ENCODE measurements around the gene GOLGA6L26. TPM values are rescaled to one million over a fixed set of nuclear protein-coding genes. Genes with fewer than 3 reads are reported as not detected.
"Not testable (repeated sequence)": the region's sequence is repeated elsewhere in the genome, so short reads cannot be mapped to it uniquely, and the experiment has no call there.

Gene GOLGA6L26, protein sequence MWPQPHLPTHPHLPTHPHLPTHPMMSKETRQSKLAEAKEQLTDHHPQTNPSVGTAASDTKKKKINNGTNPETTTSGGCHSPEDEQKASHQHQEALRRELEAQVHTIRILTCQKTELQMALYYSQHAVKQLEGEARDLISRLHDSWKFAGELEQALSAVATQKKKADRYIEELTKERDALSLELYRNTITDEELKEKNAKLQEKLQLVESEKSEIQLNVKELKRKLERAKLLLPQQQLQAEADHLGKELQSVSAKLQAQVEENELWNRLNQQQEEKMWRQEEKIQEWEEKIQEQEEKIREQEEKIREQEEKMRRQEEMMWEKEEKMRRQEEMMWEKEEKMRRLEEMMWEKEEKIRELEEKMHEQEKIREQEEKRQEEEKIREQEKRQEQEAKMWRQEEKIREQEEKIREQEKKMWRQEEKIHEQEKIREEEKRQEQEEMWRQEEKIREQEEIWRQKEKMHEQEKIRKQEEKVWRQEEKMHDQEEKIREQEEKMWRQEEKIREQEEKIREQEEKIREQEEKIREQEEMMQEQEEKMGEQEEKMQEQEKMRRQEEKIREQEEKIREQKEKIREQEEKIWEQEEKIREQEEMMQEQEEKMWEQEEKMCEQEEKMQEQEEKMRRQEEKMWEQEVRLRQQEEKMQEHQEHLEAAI
- not detected for total RNA-seq

DNA sequence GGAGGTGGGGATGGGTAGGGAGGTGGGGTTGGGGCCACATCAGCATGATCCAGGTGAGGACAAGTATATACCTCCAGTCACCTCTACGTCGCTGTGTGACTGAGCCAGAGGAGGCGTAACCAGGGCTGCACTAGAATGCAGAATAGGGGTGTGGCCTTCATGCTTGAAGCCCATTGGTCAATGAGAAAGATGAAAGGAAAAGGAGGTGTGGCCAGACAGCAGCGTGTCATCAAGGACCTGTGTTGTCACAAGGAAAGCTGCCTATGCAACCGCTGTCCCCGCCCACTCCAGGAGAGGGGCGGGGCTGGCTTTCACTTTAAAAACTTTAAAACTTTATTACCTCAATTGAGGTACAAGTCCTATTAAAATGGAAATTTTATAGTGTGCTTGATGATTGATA lies at the start of gene GOLGA6L26:
Gene GOLGA6L26, minus strand, starts transcription at position 101 of the 400 bp plus-strand sequence. Its CDS starts 61 bp downstream, at position 40.
- H3K27ac ChIP-seq; intact Hi-C loops (cut with DNase I); H3K27me3 ChIP-seq; DNase-seq (ENCODE audit: extremely low spot score in 2 of 2); H3K9me3 ChIP-seq; H3K4me1 ChIP-seq; H3K4me3 ChIP-seq; H3K36me3 ChIP-seq: not testable (repeated sequence)

DNA sequence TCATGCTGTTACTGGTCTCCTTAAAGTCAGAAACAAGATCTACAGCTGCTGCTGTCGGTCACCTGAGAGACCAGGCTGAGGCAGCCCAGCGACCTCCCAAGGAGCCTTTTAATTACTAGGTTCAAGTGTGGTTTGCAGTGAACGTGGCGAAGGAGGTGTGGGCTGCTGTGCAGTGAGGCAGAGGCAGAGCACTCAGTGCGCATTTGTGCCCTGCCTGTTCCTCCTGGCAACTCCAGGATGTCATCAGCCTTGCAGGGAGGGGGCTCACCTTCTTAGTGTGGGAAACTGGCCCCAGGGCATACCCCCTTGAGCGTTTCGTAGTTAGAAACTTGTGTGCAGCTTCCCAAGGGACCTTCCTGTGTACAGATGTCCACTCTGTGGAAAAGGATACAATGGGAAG lies 47.2 kb upstream of the GOLGA6L26 start:
- DNase-seq (ENCODE audit: extremely low spot score in 2 of 2); intact Hi-C loops (cut with DNase I); H3K36me3 ChIP-seq: not testable (repeated sequence)

DNA sequence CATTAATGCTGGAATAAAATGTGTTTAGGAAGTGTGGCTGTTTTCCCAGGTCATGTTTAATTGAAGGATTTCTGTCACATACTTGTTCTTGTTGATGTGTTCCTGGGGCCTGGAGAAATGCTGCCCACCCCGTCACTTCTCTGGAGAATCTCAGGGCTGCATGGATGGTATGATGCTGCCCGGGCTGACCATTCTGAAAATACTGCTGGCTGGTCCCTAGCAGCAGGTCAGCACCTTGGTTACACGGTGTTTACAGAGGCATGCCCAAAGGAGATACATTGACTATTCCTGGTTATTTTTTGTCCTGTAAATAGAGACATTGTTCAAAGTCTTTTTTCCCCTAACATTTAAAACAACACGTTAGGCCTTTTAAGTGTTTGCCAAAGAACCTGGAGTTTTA lies 46.7 kb upstream of the GOLGA6L26 start:
- DNase-seq (ENCODE audit: extremely low spot score in 2 of 2); H3K9me3 ChIP-seq; H3K4me3 ChIP-seq; H3K36me3 ChIP-seq; H3K27ac ChIP-seq; intact Hi-C loops (cut with DNase I); H3K4me1 ChIP-seq; H3K27me3 ChIP-seq: not testable (repeated sequence)

More for the DNA sequence above, 47.2 kb upstream of the GOLGA6L26 start:
- not testable (repeated sequence) for H3K9me3 ChIP-seq, H3K4me3 ChIP-seq, H3K4me1 ChIP-seq, H3K27me3 ChIP-seq, H3K27ac ChIP-seq

DNA sequence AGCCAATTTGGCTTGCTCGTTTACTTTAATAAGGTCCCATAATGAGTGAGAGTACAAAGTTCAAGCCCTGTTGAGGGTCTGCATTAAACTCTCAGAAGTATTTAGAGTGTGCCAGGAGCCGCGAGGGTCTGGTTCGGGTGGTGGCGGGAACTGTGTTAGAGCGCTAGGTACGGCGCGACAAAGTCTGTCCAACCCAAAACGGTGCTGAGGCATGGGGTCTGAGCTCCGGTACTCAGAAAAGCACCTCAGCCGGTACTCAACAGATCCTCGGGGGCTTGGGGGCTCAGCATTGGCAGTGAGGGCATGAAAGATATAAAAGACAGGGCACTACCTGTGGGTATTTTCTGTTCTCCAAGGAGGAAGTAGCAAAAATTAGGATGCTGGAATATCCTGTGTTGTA lies 45.0 kb upstream of the GOLGA6L26 start:
- H3K27ac ChIP-seq; H3K36me3 ChIP-seq; DNase-seq (ENCODE audit: extremely low spot score in 2 of 2); H3K27me3 ChIP-seq; H3K4me3 ChIP-seq; H3K9me3 ChIP-seq; intact Hi-C loops (cut with DNase I); H3K4me1 ChIP-seq: not testable (repeated sequence)

DNA sequence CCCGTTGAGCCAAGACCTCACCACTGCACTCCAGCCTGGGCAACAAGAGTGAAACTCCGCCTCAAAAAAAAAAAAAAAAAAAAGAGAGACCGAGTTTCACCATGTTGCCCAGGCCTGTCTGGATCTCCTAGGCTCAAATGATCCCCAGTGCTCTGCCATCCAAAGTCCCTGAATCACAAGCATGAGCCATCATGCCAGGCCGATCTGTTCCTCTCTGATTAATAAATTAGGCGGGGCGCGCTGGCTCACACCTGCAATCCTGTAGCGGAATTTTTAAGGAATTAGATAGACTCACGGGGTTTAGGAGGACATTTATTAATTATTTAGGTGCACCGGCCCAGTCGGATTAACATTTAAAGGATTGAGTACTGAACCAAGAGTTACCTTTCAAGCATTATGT lies 40.2 kb upstream of the GOLGA6L26 start:
- H3K9me3 ChIP-seq; intact Hi-C loops (cut with DNase I); H3K4me3 ChIP-seq; H3K27me3 ChIP-seq; H3K4me1 ChIP-seq; DNase-seq (ENCODE audit: extremely low spot score in 2 of 2); H3K36me3 ChIP-seq; H3K27ac ChIP-seq: not testable (repeated sequence)

DNA sequence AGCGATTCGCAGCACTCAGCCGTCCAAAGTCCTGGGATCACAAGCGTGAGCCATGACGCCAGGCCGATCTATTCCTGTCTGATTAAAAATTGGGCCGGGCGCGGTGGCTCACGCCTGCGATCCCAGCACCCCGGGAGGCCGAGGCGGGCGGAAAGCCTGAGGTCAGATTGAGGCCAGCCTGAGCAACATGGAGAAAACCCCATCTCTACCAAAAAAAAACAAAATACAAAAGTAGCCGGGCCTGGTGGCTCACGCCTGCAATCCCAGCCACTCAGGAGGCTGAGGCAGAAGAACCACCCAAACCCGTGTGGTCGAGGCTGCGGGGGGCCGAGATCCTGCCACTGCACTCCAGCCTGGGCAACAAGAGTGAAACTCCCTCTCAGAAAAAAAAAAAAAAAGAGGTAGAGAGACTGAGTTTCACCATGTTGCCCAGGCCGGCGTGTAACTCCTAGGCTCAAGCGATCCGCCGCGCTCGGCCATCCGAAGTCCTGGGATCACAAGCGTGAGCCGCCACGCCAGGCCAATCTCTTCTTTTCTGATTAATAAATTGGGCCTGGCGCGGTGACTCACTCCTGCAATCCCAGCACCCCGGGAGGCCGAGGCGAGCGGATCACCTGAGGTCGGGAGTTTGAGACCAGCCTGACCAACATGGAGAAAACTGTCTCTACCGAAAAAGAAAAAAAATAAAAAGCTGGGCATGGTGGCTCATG lies 39.0 kb upstream of the GOLGA6L26 start:
- H3K36me3 ChIP-seq; H3K4me1 ChIP-seq; DNase-seq (ENCODE audit: extremely low spot score in 2 of 2); H3K9me3 ChIP-seq; H3K4me3 ChIP-seq; H3K27me3 ChIP-seq; H3K27ac ChIP-seq; intact Hi-C loops (cut with DNase I): not testable (repeated sequence)

DNA sequence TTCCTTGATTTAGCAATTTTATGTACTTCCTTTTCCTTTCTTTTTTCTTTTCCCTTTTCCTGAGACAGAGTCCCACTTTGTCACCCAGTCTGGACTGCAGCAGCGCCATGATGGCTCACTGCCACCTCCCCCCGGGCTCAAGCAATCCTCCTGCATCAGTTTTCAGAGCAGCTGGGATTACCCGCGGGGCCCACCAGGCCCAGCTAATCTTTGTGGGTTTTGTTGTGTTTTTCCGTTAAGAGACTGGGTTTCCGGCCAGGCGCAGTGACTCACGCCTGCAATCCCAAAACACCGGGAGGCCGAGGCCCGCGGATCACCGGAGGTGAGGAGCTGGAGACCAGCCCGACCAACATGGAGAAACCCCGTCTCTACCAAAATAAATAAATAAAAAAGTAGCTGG lies 38.3 kb upstream of the GOLGA6L26 start:
- intact Hi-C loops (cut with DNase I), result no loop called here
- no peaks in the 10 kb centered on the region for H3K27me3 ChIP-seq
- H3K4me1 ChIP-seq, result no peaks in the 10 kb centered on the region
- H3K27ac ChIP-seq, result no peak overlapping the region
- TF ChIP-seq POLR2AphosphoS5 (IDR thresholded peaks at IDR 0.05; ENCODE audit: insufficient read depth in 1 of 2, low read depth in 1 of 2) (no peak), POLR2A (IDR thresholded peaks at IDR 0.05) (no peak)
- TF ChIP-seq, protein P1, sequence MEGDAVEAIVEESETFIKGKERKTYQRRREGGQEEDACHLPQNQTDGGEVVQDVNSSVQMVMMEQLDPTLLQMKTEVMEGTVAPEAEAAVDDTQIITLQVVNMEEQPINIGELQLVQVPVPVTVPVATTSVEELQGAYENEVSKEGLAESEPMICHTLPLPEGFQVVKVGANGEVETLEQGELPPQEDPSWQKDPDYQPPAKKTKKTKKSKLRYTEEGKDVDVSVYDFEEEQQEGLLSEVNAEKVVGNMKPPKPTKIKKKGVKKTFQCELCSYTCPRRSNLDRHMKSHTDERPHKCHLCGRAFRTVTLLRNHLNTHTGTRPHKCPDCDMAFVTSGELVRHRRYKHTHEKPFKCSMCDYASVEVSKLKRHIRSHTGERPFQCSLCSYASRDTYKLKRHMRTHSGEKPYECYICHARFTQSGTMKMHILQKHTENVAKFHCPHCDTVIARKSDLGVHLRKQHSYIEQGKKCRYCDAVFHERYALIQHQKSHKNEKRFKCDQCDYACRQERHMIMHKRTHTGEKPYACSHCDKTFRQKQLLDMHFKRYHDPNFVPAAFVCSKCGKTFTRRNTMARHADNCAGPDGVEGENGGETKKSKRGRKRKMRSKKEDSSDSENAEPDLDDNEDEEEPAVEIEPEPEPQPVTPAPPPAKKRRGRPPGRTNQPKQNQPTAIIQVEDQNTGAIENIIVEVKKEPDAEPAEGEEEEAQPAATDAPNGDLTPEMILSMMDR (IDR thresholded peaks at IDR 0.05), result no peak
- DNase-seq (ENCODE audit: extremely low spot score in 2 of 2), result no peak
- no peaks in the 10 kb centered on the region for H3K9me3 ChIP-seq
- H3K4me3 ChIP-seq, result no peak overlapping the region
- H3K36me3 ChIP-seq, result no peaks in the 10 kb centered on the region

DNA sequence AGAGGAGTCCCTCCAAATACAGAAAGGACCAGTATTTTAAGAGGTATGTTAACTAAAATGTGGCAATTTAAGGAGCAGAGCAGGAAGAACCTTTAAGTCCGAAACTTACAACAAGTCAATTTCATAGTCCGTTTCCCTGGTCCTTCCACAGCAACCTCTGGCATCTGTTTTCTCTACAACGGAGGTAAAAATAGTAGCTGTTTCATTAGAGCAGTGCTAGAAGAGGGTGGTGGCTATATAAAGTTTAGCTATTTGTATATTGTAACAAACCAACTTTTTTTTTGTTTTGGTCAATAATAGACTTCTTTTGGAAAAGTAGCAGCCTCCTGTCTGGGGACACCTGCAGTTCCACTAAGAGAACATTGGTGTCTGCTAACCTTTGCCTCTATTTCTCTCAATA lies 37.9 kb upstream of the GOLGA6L26 start:
- H3K36me3 ChIP-seq; intact Hi-C loops (cut with DNase I); H3K27me3 ChIP-seq; H3K4me3 ChIP-seq; H3K9me3 ChIP-seq; DNase-seq (ENCODE audit: extremely low spot score in 2 of 2); H3K27ac ChIP-seq; H3K4me1 ChIP-seq: not testable (repeated sequence)

DNA sequence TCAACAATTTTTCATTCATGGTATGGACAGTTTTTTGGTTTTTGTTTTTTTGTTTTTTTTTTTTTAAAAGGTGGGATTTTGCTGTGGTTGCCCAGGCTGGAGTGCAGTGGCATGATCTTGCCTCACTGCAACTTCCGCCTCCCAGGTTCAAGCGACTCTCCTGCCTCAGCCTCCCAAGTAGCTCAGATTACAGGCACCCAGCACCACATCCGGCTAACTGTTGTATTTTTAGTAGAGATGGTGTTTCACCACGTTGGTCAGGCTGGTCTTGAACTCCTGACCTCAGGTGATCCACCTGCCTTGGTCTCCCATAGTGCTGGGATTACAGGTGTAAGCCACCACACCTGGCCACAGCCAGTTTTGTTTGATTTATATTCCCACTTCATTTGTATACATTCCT lies 37.1 kb upstream of the GOLGA6L26 start:
- intact Hi-C loops (cut with DNase I); H3K27ac ChIP-seq; H3K4me1 ChIP-seq; H3K4me3 ChIP-seq; H3K27me3 ChIP-seq; H3K36me3 ChIP-seq; H3K9me3 ChIP-seq; DNase-seq (ENCODE audit: extremely low spot score in 2 of 2): not testable (repeated sequence)

Measured in vagina (tissue), 2 donors.